ENCODE measurements around the gene NXPH4.

DNA sequence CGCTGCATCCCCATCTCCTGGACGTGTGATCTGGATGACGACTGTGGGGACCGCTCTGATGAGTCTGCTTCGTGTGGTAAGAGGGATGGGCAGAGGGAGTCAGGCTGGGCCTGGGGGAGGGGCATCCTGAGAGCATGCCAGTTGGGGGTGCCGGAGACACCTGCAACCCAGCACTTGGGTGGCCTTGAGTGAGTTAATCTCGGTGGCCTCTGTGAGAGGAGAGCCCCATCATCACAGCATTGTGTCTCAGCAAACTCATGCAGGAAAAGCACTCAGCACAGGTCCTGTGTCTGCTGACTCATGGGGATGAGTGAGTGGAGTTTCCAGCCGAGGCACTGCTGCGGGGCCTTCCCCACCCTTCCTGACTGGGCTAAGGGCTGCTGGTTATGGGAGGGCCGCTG, 49.6 kb upstream of the NXPH4 start:
- TF ChIP-seq CTCF (IDR thresholded peaks at IDR 0.05) (no peak), POLR2A (IDR thresholded peaks at IDR 0.05) (no peak)

All from right lobe of liver (tissue), 4 donors.